OCI-LY3 (cell line): Measurements from ENCODE around the gene KCNMA1.

Experiments used
- EZH2phosphoT487 ChIP-seq: fragments of 200-600 bp; shearing (Covaris generic); IDR thresholded peaks from 2 replicates; pipeline ENCODE4 v1.6.1; 2018; ENCODE audit warnings: antibody characterized with exemption, mixed run types, low read depth
- TF ChIP-seq, protein P1 (sequence below): fragments of 200-600, 300-600 bp; sonication (generic); IDR thresholded peaks from 2 replicates; pipeline ENCODE4 v1.5.1; 2014; ENCODE audit warnings: antibody characterized with exemption, low read length, low read depth

DNA sequence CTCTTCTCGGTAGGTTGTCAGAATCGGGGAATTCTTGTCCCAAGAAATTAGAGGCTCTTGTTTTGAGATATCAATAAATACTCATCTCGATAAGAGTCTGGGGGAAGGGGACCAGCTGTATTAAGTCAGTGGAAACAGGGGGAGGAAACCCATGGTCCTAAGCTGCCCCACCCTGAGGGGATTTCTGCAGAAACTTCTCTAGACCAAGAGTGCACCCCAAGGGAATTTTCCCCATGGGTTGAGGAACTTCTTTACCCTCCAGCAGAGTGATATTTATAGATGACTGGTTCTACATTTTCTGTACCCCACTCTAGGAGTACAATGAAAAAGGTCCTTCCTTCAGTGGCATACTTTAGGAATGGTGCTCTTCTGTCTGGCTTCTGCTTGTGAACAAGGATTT, 627.2 kb downstream of the KCNMA1 start:
- TF ChIP-seq EZH2phosphoT487, result no peak
- TF ChIP-seq, protein P1, sequence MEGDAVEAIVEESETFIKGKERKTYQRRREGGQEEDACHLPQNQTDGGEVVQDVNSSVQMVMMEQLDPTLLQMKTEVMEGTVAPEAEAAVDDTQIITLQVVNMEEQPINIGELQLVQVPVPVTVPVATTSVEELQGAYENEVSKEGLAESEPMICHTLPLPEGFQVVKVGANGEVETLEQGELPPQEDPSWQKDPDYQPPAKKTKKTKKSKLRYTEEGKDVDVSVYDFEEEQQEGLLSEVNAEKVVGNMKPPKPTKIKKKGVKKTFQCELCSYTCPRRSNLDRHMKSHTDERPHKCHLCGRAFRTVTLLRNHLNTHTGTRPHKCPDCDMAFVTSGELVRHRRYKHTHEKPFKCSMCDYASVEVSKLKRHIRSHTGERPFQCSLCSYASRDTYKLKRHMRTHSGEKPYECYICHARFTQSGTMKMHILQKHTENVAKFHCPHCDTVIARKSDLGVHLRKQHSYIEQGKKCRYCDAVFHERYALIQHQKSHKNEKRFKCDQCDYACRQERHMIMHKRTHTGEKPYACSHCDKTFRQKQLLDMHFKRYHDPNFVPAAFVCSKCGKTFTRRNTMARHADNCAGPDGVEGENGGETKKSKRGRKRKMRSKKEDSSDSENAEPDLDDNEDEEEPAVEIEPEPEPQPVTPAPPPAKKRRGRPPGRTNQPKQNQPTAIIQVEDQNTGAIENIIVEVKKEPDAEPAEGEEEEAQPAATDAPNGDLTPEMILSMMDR, result no peak
